Keratinocyte (primary cell): ENCODE measurements around the gene ASIC2. TPM values are rescaled to one million over a fixed set of nuclear protein-coding genes. Genes with fewer than 3 reads are reported as not detected.

Experiments
- DNase-seq: peaks from one replicate; pipeline ENCODE4 v3.0.0-alpha.2; 2011; ENCODE audit warnings: low read depth, missing footprints, low spot score
- FAIRE-seq: peaks from 2 replicates; lab custom pipeline; 2011; peaks lifted over from hg19 to GRCh38; lab: Jason Lieb, UNC
- H2AFZ ChIP-seq: 2 replicates; pipeline ENCODE4 v1.6.0; 2012; ENCODE audit warnings: low read length, control low read depth, inconsistent platforms; ENCODE audit not compliant: control insufficient read depth
- H3K27ac ChIP-seq: 2 replicates; pipeline ENCODE4 v1.5.1; 2011; ENCODE audit warnings: low read length; ENCODE audit not compliant: control insufficient read depth, insufficient read depth
- H3K27me3 ChIP-seq: 3 replicates; pipeline ENCODE4 v1.6.0; 2011; ENCODE audit warnings: low read length; ENCODE audit not compliant: control insufficient read depth, insufficient read depth; ENCODE audit errors: extremely low read depth
- H3K36me3 ChIP-seq, 2 experiments: 2 replicates in 1 of 2; 3 replicates in 1 of 2; pipeline ENCODE4 v1.5.1; 2011; ENCODE audit warnings: low read length in 2 of 2, mild to moderate bottlenecking in 1 of 2; ENCODE audit not compliant: control insufficient read depth in 2 of 2, insufficient read depth in 2 of 2; ENCODE audit errors: extremely low read depth in 1 of 2
- H3K4me1 ChIP-seq: 3 replicates; pipeline ENCODE4 v1.5.1; 2011; ENCODE audit warnings: low read length; ENCODE audit not compliant: control insufficient read depth, insufficient read depth; ENCODE audit errors: extremely low read depth
- H3K4me2 ChIP-seq: 3 replicates; pipeline ENCODE4 v1.6.0; 2011; ENCODE audit warnings: low read depth, low read length; ENCODE audit not compliant: control insufficient read depth, insufficient read depth; ENCODE audit errors: extremely low read depth
- H3K4me3 ChIP-seq, 3 experiments: fragments of 200-600 bp in 1 of 3; sonication (generic) in 1 of 3; 2 replicates in 2 of 3; 3 replicates in 1 of 3; pipeline ENCODE4 v1.5.1; 2011 to 2016; ENCODE audit warnings: low read length in 3 of 3, mild to moderate bottlenecking in 3 of 3, control low read depth in 2 of 3, inconsistent platforms in 1 of 3, low read depth in 1 of 3, mixed read lengths in 1 of 3, mixed run types in 1 of 3, moderate library complexity in 1 of 3; ENCODE audit not compliant: control insufficient read depth in 2 of 3, insufficient read depth in 2 of 3; ENCODE audit errors: extremely low read depth in 1 of 3
- H3K79me2 ChIP-seq: 2 replicates; pipeline ENCODE4 v1.6.0; 2012; ENCODE audit warnings: low read length; ENCODE audit not compliant: control insufficient read depth, insufficient read depth
- H3K9ac ChIP-seq: 3 replicates; pipeline ENCODE4 v1.6.0; 2011; ENCODE audit warnings: low read length; ENCODE audit not compliant: control insufficient read depth, insufficient read depth; ENCODE audit errors: extremely low read depth
- H3K9me1 ChIP-seq: 3 replicates; pipeline ENCODE4 v1.6.0; 2011; ENCODE audit warnings: low read length; ENCODE audit not compliant: control insufficient read depth, insufficient read depth; ENCODE audit errors: extremely low read depth
- H3K9me3 ChIP-seq: 2 replicates; pipeline ENCODE4 v1.5.1; 2012; ENCODE audit warnings: low read depth, low read length; ENCODE audit not compliant: control insufficient read depth
- H4K20me1 ChIP-seq: 3 replicates; pipeline ENCODE4 v1.6.0; 2011; ENCODE audit warnings: low read length; ENCODE audit not compliant: control insufficient read depth, insufficient read depth; ENCODE audit errors: extremely low read depth
- EZH2 ChIP-seq: IDR thresholded peaks from one replicate; pipeline ENCODE4 v1.6.1; 2012; ENCODE audit warnings: inconsistent platforms, mild to moderate bottlenecking, low read length, moderate library complexity
- dilution Hi-C: fragments of 300-500 bp; cut with MboI; formaldehyde crosslinking; loops from one replicate; pipeline ENCODE4 v1.7.0; 2020; ENCODE audit warnings: low sequenced_read_pairs; ENCODE audit not compliant: extremely low pct_ligation_motif_present
- polyA plus RNA-seq, 5 experiments: library from polyadenylated mRNA; depleted of rRNA in 3 of 5; stranded (reverse) in 3 of 5; stranded (forward) in 1 of 5; unstranded in 1 of 5; fragments of >200 nt; gene quantifications; 1 replicate in 1 of 5; 2 replicates in 3 of 5; 3 replicates in 1 of 5; pipeline versions ENCODE4 v1.2.1 to v1.2.3, GENCODE V29; 2011 to 2012; ENCODE audit warnings: missing spikeins in 2 of 5, low read depth in 1 of 5, low replicate concordance in 1 of 5
- TF ChIP-seq, protein P1 (sequence below), 3 experiments: IDR thresholded peaks in 1 of 3; conservative IDR thresholded peaks in 1 of 3; optimal IDR thresholded peaks in 1 of 3; 2 replicates in 2 of 3; 3 replicates in 1 of 3; pipeline versions ENCODE3 to v1.5.1; 2011; ENCODE audit warnings: low read length in 3 of 3, mild to moderate bottlenecking in 3 of 3, moderate library complexity in 2 of 3, control low read depth in 1 of 3, inconsistent platforms in 1 of 3; ENCODE audit not compliant: insufficient read depth in 2 of 3; ENCODE audit errors: extremely low read depth in 1 of 3

The ASIC2 gene
- polyA plus RNA-seq, 1 donor (not counting 4 experiments of a cell fraction or from before 2014, with no cell fraction given): not detected

DNA sequence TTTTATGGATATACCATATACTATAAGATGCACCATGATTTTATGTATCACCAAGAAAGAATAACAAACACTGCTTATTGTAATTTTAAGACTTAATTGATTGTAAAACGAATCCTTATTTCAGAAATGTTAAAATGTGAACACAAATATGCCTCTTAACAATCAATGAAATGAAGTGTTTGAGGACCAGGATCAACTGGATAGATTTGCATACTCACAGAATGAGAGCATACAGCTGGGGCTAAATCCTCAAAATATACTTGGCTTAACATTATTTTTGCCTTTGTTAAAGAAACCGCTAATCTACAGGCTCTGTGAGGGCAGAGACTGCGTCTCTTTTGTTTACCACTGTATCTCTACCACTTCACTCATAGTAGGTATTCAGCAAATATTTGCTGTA, 207.8 kb downstream of the ASIC2 start:
- Histone ChIP-seq H4K20me1 (no peaks in the 10 kb centered on the region), H3K27me3 (peaks cover 5% of the 10 kb centered on the region), H3K36me3 (no peaks in the 10 kb centered on the region), H3K27ac (no peak overlapping the region), H3K9me3 (no peaks in the 10 kb centered on the region), H3K9me1 (no peaks in the 10 kb centered on the region), H3K4me2 (no peak overlapping the region), H3K9ac (no peak overlapping the region), H2AFZ (no peak overlapping the region), H3K79me2 (no peaks in the 10 kb centered on the region), H3K4me3 (no peak overlapping the region), H3K4me1 (no peaks in the 10 kb centered on the region)
- dilution Hi-C loops: no loop called here
- no peak for TF ChIP-seq EZH2
- TF ChIP-seq, protein P1, sequence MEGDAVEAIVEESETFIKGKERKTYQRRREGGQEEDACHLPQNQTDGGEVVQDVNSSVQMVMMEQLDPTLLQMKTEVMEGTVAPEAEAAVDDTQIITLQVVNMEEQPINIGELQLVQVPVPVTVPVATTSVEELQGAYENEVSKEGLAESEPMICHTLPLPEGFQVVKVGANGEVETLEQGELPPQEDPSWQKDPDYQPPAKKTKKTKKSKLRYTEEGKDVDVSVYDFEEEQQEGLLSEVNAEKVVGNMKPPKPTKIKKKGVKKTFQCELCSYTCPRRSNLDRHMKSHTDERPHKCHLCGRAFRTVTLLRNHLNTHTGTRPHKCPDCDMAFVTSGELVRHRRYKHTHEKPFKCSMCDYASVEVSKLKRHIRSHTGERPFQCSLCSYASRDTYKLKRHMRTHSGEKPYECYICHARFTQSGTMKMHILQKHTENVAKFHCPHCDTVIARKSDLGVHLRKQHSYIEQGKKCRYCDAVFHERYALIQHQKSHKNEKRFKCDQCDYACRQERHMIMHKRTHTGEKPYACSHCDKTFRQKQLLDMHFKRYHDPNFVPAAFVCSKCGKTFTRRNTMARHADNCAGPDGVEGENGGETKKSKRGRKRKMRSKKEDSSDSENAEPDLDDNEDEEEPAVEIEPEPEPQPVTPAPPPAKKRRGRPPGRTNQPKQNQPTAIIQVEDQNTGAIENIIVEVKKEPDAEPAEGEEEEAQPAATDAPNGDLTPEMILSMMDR (optimal IDR thresholded peaks at IDR 0.05 in 1 of 3, IDR thresholded peaks at IDR 0.05 in 1 of 3, conservative IDR thresholded peaks at IDR 0.05 in 1 of 3; ENCODE audit: extremely low read depth in 1 of 3, insufficient read depth in 2 of 3, low read length in 3 of 3): no peak
- DNase-seq (no peak), FAIRE-seq (no peak)

DNA sequence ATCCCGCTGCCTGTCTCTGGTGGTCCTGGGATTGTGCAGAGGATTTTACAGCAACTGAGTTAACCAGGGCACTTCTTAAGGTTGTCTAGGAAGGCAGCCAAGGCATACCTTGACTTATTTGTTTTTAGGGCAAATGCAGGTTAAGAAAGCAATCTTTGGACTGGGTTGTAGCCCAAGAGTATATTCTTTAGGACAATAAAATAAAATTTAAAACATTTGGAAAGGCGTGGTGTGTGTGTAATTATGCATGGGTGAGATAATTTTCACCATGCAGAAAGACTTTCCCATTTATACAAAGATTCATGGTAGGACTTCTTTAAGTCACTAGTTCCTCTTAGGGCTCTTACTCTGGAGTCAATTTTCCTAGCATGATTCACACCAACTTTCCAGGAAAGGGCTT, 208.3 kb downstream of the ASIC2 start:
- H4K20me1 ChIP-seq: no peaks in the 10 kb centered on the region
- peaks cover 5% of the 10 kb centered on the region for H3K27me3 ChIP-seq
- DNase-seq (no peak), FAIRE-seq (no peak)
- no peaks in the 10 kb centered on the region for H3K36me3 ChIP-seq
- H3K9ac ChIP-seq: no peak overlapping the region
- TF ChIP-seq, protein P1 (optimal IDR thresholded peaks at IDR 0.05 in 1 of 3, IDR thresholded peaks at IDR 0.05 in 1 of 3, conservative IDR thresholded peaks at IDR 0.05 in 1 of 3; ENCODE audit: extremely low read depth in 1 of 3, insufficient read depth in 2 of 3, low read length in 3 of 3): no peak
- TF ChIP-seq EZH2: no peak
- no peaks in the 10 kb centered on the region for H3K4me1 ChIP-seq
- H3K27ac ChIP-seq: no peak overlapping the region
- H2AFZ ChIP-seq: no peak overlapping the region
- dilution Hi-C loops: no loop called here
- no peaks in the 10 kb centered on the region for H3K9me1 ChIP-seq
- H3K4me2 ChIP-seq: no peak overlapping the region
- no peak overlapping the region for H3K4me3 ChIP-seq
- H3K9me3 ChIP-seq: no peaks in the 10 kb centered on the region
- no peaks in the 10 kb centered on the region for H3K79me2 ChIP-seq
